CD4-positive, alpha-beta T cell treated with Interleukin-6 for 4 hours (primary cell): ENCODE measurements around the gene HTRA3.

Experiments used
- DNase-seq: peaks from one replicate; pipeline ENCODE4 v3.0.0-alpha.2; 2020; ENCODE audit warnings: mixed read lengths

HTRA3 gene

GRCh38 chr4:8235224-8235623 is 34.3 kb upstream of the HTRA3 start:
- no peak for DNase-seq

- no peak for DNase-seq
Measured at GRCh38 chr4:8235686-8236085, 33.9 kb upstream of the HTRA3 start.

- no peak for DNase-seq
Measured at GRCh38 chr4:8236106-8236919, 33.2 kb upstream of the HTRA3 start.

- DNase-seq = no peak
Measured at GRCh38 chr4:8236920-8237195, 32.7 kb upstream of the HTRA3 start.

GRCh38 chr4:8237256-8237989 is 32.1 kb upstream of the HTRA3 start:
- DNase-seq = no peak

GRCh38 chr4:8238036-8238511 is 31.5 kb upstream of the HTRA3 start:
- no peak for DNase-seq

GRCh38 chr4:8238515-8239053 is 31.0 kb upstream of the HTRA3 start:
- no peak for DNase-seq

GRCh38 chr4:8239226-8239625 is 30.3 kb upstream of the HTRA3 start:
- DNase-seq = no peak

GRCh38 chr4:8239661-8240060 is 29.9 kb upstream of the HTRA3 start:
- DNase-seq = no peak

- DNase-seq = no peak
Measured at GRCh38 chr4:8240211-8241041, 29.1 kb upstream of the HTRA3 start.

GRCh38 chr4:8241211-8241779 is 28.3 kb upstream of the HTRA3 start:
- no peak for DNase-seq

GRCh38 chr4:8241895-8242696 is 27.5 kb upstream of the HTRA3 start:
- peak; percentile 83 for DNase-seq

GRCh38 chr4:8242782-8243560 is 26.6 kb upstream of the HTRA3 start:
- no peak for DNase-seq

- DNase-seq = no peak
Measured at GRCh38 chr4:8244001-8244757, 25.4 kb upstream of the HTRA3 start.

GRCh38 chr4:8244931-8245460 is 24.6 kb upstream of the HTRA3 start:
- no peak for DNase-seq

- DNase-seq = no peak
Measured at GRCh38 chr4:8245884-8246833, 23.4 kb upstream of the HTRA3 start.

- DNase-seq = no peak
Measured at GRCh38 chr4:8247047-8247930, 22.3 kb upstream of the HTRA3 start.

- DNase-seq = no peak
Measured at GRCh38 chr4:8248091-8248490, 21.5 kb upstream of the HTRA3 start.
